HG03175 (cell line): ENCODE data around the gene METTL23.
"Not testable (repeated sequence)": the region's sequence is repeated elsewhere in the genome, so short reads cannot be mapped to it uniquely, and the experiment has no call there.

Experiments
- ATAC-seq: cut with Tn5 transposase; IDR thresholded peaks from one replicate; pipeline ENCODE4 v1.9.1; 2021; ENCODE audit warnings: mild to moderate bottlenecking, moderate library complexity; ENCODE audit not compliant: unreplicated experiment

The METTL23 gene

GRCh38 chr17:76713765-76714164, 12.9 kb upstream of the METTL23 start:
- no peak for ATAC-seq

GRCh38 chr17:76714336-76714735, 12.3 kb upstream of the METTL23 start:
- ATAC-seq: no peak

- no peak for ATAC-seq
Observed at GRCh38 chr17:76714822-76715495, 11.7 kb upstream of the METTL23 start.

GRCh38 chr17:76715496-76715830, 11.2 kb upstream of the METTL23 start:
- no peak for ATAC-seq

- ATAC-seq: no peak
Observed at GRCh38 chr17:76716146-76716838, 10.3 kb upstream of the METTL23 start.

- ATAC-seq: no peak
Observed at GRCh38 chr17:76716839-76717215, 9.8 kb upstream of the METTL23 start.

- ATAC-seq: no peak
Observed at GRCh38 chr17:76718516-76718915, 8.1 kb upstream of the METTL23 start.

- ATAC-seq: no peak
Observed at GRCh38 chr17:76720211-76720610, 6.4 kb upstream of the METTL23 start.

GRCh38 chr17:76720941-76721340, 5.7 kb upstream of the METTL23 start:
- no peak for ATAC-seq

- no peak for ATAC-seq
Observed at GRCh38 chr17:76721463-76721862, 5.2 kb upstream of the METTL23 start.

GRCh38 chr17:76722279-76722678, 4.4 kb upstream of the METTL23 start:
- no peak for ATAC-seq

- ATAC-seq: not testable (repeated sequence)
Observed at GRCh38 chr17:76722977-76723376, 3.7 kb upstream of the METTL23 start.

- no peak for ATAC-seq
Observed at GRCh38 chr17:76723812-76724211, 2.8 kb upstream of the METTL23 start.

GRCh38 chr17:76725580-76726230, 934 bp upstream of the METTL23 start:
- ATAC-seq: peak; percentile 23

GRCh38 chr17:76726231-76726775, 336 bp upstream of the METTL23 start, which contains the start of gene JMJD6:
JMJD6 (minus strand) TSS chr17:76726606; CDS start chr17:76726475, 131 bp downstream.
- ATAC-seq: peak; percentile 78

GRCh38 chr17:76727745-76728456, 1.3 kb downstream of the METTL23 start:
- ATAC-seq: no peak

GRCh38 chr17:76731800-76732733, 5.4 kb downstream of the METTL23 start:
- not testable (repeated sequence) for ATAC-seq

- ATAC-seq: no peak
Observed at GRCh38 chr17:76732734-76733617, 6.3 kb downstream of the METTL23 start.

GRCh38 chr17:76733618-76733957, 6.9 kb downstream of the METTL23 start:
- ATAC-seq: no peak
